Endothelial cell of umbilical vein (primary cell): ENCODE results near the gene TMEM92. TPM values are rescaled to one million over a fixed set of nuclear protein-coding genes. Genes with fewer than 3 reads are reported as not detected.

Experiments
- BruUV-seq: library from RNA; stranded (reverse); fragments of 400-500 nt; replicated peaks from 2 replicates; lab custom pipeline; 2021; lab: Mats Ljungman, UMichigan
- CTCF ChIA-PET: fragments of 300-600, 350-600 bp; sonication (Branson Sonifier 250); formaldehyde crosslinking; loops from one replicate; lab custom pipeline; 2021; ENCODE audit warnings: antibody characterized with exemption, inconsistent platforms; lab: Charles Lee
- POLR2A ChIA-PET: fragments of 300-600, 350-600 bp; sonication (Branson Sonifier 250); formaldehyde crosslinking; loops from one replicate; lab custom pipeline; 2021; ENCODE audit warnings: antibody characterized with exemption, inconsistent platforms; lab: Charles Lee
- DNase-seq: peaks from one replicate; pipeline ENCODE4 v3.0.0-alpha.2; 2011; ENCODE audit warnings: low read depth, low spot score
- FAIRE-seq: peaks from 2 replicates; lab custom pipeline; 2011; peaks lifted over from hg19 to GRCh38; lab: Jason Lieb, UNC
- H2AFZ ChIP-seq: 2 replicates; pipeline ENCODE4 v1.6.0; 2012; ENCODE audit warnings: low read depth, low read length, control low read depth, inconsistent platforms
- H3K27ac ChIP-seq: 2 replicates; pipeline ENCODE4 v1.5.1; 2011; ENCODE audit warnings: low read depth, mild to moderate bottlenecking, control low read depth, low read length, moderate library complexity; ENCODE audit not compliant: insufficient read depth
- H3K27me3 ChIP-seq, 2 experiments: 2 replicates each; pipeline versions ENCODE4 v1.6.0 to v1.6.1; 2011; ENCODE audit warnings: low read length in 2 of 2, mixed read lengths in 1 of 2; ENCODE audit not compliant: control insufficient read depth in 2 of 2, insufficient read depth in 2 of 2
- H3K36me3 ChIP-seq, 2 experiments: 2 replicates in 1 of 2; 3 replicates in 1 of 2; pipeline ENCODE4 v1.5.1; 2011; ENCODE audit warnings: low read length in 2 of 2, mild to moderate bottlenecking in 1 of 2, moderate library complexity in 1 of 2; ENCODE audit not compliant: control insufficient read depth in 2 of 2, insufficient read depth in 2 of 2; ENCODE audit errors: extremely low read depth in 1 of 2
- H3K4me1 ChIP-seq: 3 replicates; pipeline ENCODE4 v1.5.1; 2011; ENCODE audit warnings: mild to moderate bottlenecking, low read length; ENCODE audit not compliant: control insufficient read depth, insufficient read depth; ENCODE audit errors: extremely low read depth
- H3K4me2 ChIP-seq: 2 replicates; pipeline ENCODE4 v1.6.1; 2011; ENCODE audit warnings: low read length, control low read depth, mixed read lengths; ENCODE audit not compliant: insufficient read depth
- H3K4me3 ChIP-seq, 3 experiments: fragments of 200-600 bp in 1 of 3; sonication (generic), shearing (Covaris generic) in 1 of 3; replicated peaks in 1 of 3; 2 replicates each; pipeline ENCODE4 v1.5.1; 2011 to 2016; ENCODE audit warnings: control low read depth in 3 of 3, low read length in 3 of 3, mild to moderate bottlenecking in 2 of 3, inconsistent platforms in 1 of 3, low read depth in 1 of 3, moderate library complexity in 1 of 3; ENCODE audit not compliant: insufficient read depth in 1 of 3
- H3K79me2 ChIP-seq: 2 replicates; pipeline ENCODE4 v1.6.0; 2012; ENCODE audit warnings: low read length, inconsistent platforms; ENCODE audit not compliant: control insufficient read depth, insufficient read depth
- H3K9ac ChIP-seq: replicated peaks from 2 replicates; pipeline ENCODE3; 2011; ENCODE audit warnings: low read length, control low read depth; ENCODE audit not compliant: insufficient read depth; ENCODE audit errors: extremely low read depth
- H3K9me1 ChIP-seq: replicated peaks from 3 replicates; pipeline ENCODE4 v1.6.0; 2011; ENCODE audit warnings: mild to moderate bottlenecking, low read length; ENCODE audit not compliant: control insufficient read depth, insufficient read depth; ENCODE audit errors: extremely low read depth
- H3K9me3 ChIP-seq: replicated peaks from 2 replicates; pipeline ENCODE4 v1.5.1; 2012; ENCODE audit warnings: low read length, inconsistent platforms; ENCODE audit not compliant: control insufficient read depth, insufficient read depth
- H4K20me1 ChIP-seq: replicated peaks from 2 replicates; pipeline ENCODE3; 2011; ENCODE audit warnings: mild to moderate bottlenecking, low read length; ENCODE audit not compliant: control insufficient read depth, insufficient read depth; ENCODE audit errors: extremely low read depth
- CTCF ChIP-seq, 2 donors: IDR thresholded peaks; 1 replicate in 1 of 2; 2 replicates in 1 of 2; pipeline ENCODE4 v1.5.1; 2011; ENCODE audit warnings: low read length in 2 of 2, mild to moderate bottlenecking in 2 of 2, moderate library complexity in 2 of 2, control low read depth in 1 of 2, inconsistent platforms in 1 of 2, low read depth in 1 of 2; ENCODE audit not compliant: insufficient read depth in 1 of 2; ENCODE audit errors: extremely low read depth in 1 of 2
- EZH2 ChIP-seq: IDR thresholded peaks from 2 replicates; pipeline ENCODE4 v1.6.1; 2012; ENCODE audit warnings: borderline replicate concordance, low read depth, mild to moderate bottlenecking, moderate library complexity, low read length, inconsistent platforms; ENCODE audit not compliant: severe bottlenecking
- FOS ChIP-seq: IDR thresholded peaks from 2 replicates; pipeline ENCODE4 v1.6.1; 2011; ENCODE audit warnings: mild to moderate bottlenecking, low read length, moderate library complexity, borderline replicate concordance; ENCODE audit not compliant: insufficient read depth
- GATA2 ChIP-seq: IDR thresholded peaks from 2 replicates; pipeline ENCODE4 v1.7.0; 2011; ENCODE audit warnings: low read depth, mild to moderate bottlenecking, moderate library complexity, mixed read lengths, low read length; ENCODE audit not compliant: insufficient read length, insufficient read depth
- JUN ChIP-seq: IDR thresholded peaks from 2 replicates; pipeline ENCODE4 v1.6.1; 2011; ENCODE audit warnings: borderline replicate concordance, low read depth; ENCODE audit not compliant: insufficient read length, insufficient read depth
- MAX ChIP-seq: IDR thresholded peaks from 2 replicates; pipeline ENCODE4 v1.6.1; 2011; ENCODE audit not compliant: insufficient read depth, insufficient read length
- MYC ChIP-seq: IDR thresholded peaks from one replicate; pipeline ENCODE4 v1.6.1; 2011; ENCODE audit warnings: mild to moderate bottlenecking, low read depth, low read length
- POLR2A ChIP-seq: IDR thresholded peaks from 2 replicates; pipeline ENCODE4 v1.6.1; 2012; ENCODE audit warnings: low read depth, mild to moderate bottlenecking, control low read depth, low read length
- POLR2AphosphoS5 ChIP-seq: IDR thresholded peaks from 2 replicates; pipeline ENCODE4 v1.6.1; 2012; ENCODE audit warnings: low read depth, mild to moderate bottlenecking, control low read depth, low read length, moderate library complexity; ENCODE audit not compliant: insufficient read depth
- dilution Hi-C: fragments of 300-500 bp; cut with MboI; formaldehyde crosslinking; loops from one replicate; pipeline ENCODE4 v1.15.0; 2019; ENCODE audit warnings: low sequenced_read_pairs; ENCODE audit not compliant: extremely low pct_ligation_motif_present
- intact Hi-C: fragments of 100-400 bp; cut with micrococcal nuclease; formaldehyde crosslinking; loops from one replicate; pipeline ENCODE4 v1.10.0; 2022
- polyA plus RNA-seq, 4 experiments: library from polyadenylated mRNA; depleted of rRNA in 3 of 4; stranded (reverse) in 3 of 4; unstranded in 1 of 4; fragments of >200 nt; gene quantifications; 2 replicates each; pipeline versions ENCODE4 v1.2.1 to v1.2.3, GENCODE V29; 2011 to 2012; ENCODE audit warnings: missing spikeins in 1 of 4
- total RNA-seq: library from RNA; stranded (reverse); gene quantifications from 2 replicates; pipeline ENCODE4 v1.2.3, GENCODE V29; 2021

The TMEM92 gene
- total and polyA plus RNA-seq, 2 donors (not counting 3 experiments of a cell fraction or from before 2014, with no cell fraction given) = 0.03 TPM; not detected in 1

DNA sequence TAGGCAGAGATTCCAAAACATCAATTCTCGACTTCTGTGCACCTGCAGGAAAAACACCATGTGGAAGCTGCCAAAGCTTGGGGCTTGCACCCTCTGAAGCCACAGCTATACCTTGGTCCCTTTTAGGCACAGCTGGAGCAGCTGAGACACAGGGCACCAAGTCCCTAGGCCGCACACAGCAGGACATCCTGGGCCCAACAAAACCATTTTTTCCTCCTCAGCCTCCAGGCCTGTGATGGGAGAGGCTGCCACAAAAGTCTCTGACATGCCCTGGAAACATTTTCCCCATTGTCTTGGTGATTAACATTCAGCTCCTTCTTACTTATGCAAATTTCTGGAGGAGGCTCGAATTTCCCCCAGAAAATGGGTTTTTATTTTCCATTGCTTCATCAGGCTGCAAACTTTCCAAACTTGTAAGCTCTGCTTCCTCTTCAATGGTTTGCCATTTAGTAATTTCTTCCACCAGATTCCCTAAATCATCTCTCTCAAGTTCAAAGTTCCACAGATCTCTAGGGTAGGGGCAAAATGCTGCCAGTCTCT is 48.5 kb upstream of the TMEM92 start:
- H3K4me1 ChIP-seq = no peaks in the 10 kb centered on the region
- dilution Hi-C loops = no loop called here
- H3K27me3 ChIP-seq = peaks cover 2 to 13% of the 10 kb centered on the region in 2 experiments
- no TSS peak for BruUV-seq
- no peaks in the 10 kb centered on the region for H3K79me2 ChIP-seq
- H3K4me3 ChIP-seq = no peak overlapping the region
- ChIA-PET CTCF (no interaction called here), POLR2A (no interaction called here)
- TF ChIP-seq MYC = no peak
- TF ChIP-seq POLR2A = no peak
- no peak for TF ChIP-seq MAX
- no peak for TF ChIP-seq EZH2
- TF ChIP-seq FOS = no peak
- TF ChIP-seq GATA2 = no peak
- no peak for TF ChIP-seq POLR2AphosphoS5
- no peak for TF ChIP-seq CTCF (IDR thresholded peaks at IDR 0.05; ENCODE audit: extremely low read depth in 1 of 2, insufficient read depth in 1 of 2, low read depth in 1 of 2, low read length in 2 of 2)
- no peak for TF ChIP-seq JUN
- H4K20me1 ChIP-seq = no peaks in the 10 kb centered on the region
- no peaks in the 10 kb centered on the region for H3K9me1 ChIP-seq
- no peaks in the 10 kb centered on the region for H3K9me3 ChIP-seq
- intact Hi-C loops = no loop called here
- FAIRE-seq (no peak), DNase-seq (no peak)
- no peaks in the 10 kb centered on the region for H3K36me3 ChIP-seq
- H3K27ac ChIP-seq = no peak overlapping the region
- no peak overlapping the region for H3K9ac ChIP-seq
- H2AFZ ChIP-seq = no peak overlapping the region
- no peak overlapping the region for H3K4me2 ChIP-seq
